DMS153 treated with DMSO at 0.1 percent for 48 hours (cell line): Measurements from ENCODE around the gene HOXB13.

Source experiments
- DNase-seq: peaks from one replicate; lab custom pipeline; 2025; ENCODE audit not compliant: unreplicated experiment; lab: John Stamatoyannopoulos, UW

The HOXB13 gene

DNA sequence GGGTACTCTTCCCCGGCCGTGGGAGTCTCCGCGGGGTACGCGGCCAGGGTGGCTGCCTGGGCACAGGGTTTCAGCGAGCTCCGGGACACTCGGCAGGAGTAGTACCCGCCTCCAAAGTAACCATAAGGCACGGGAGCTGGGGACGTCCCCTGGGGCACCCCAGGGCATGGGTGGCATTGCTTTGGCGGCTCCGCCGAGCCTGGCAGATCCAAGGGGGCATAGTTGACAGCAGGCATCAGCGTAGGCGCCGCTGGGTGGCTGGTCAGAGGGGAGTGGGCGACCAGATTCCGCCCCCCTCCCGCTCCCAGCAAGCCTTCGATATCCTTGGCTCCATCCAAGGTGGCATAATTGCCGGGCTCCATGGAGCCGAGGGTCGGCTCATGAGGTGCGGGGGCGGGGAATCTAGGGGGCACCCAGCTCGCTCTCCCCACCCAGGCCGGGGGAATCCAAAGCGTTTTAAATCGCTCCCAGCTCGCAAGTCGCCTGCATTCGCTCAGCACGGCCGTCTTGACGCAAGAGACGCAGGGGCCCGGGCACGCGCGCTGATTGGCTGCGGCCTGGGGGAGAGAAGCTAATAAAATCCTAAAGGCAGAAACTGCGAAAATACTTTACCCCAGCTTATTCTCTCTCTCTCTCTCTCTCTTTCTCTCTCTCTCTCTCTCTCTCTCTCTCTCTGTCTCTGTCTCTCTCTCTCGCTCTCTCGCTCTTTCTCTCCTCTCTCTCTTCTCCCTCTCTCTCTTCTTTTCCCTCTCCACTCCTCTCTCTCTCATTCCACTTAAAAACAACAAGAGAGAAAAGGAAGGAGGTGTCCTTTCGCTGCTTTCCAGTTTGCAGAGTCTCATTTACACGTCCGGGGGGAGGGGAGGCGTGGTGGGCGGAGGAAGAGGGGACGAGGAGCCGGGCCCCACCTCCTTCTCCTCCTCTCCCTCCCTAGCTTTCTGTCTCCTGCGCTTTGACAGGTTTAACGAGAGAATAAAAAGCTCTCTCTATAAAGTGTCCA is at the start of gene HOXB13:
HOXB13 (minus strand) TSS at position 519 of the 1,000 bp plus-strand sequence; CDS start at position 362, 157 bp downstream.
- peak; percentile 64 for DNase-seq

GRCh38 chr17:48776602-48777001 is 48.1 kb upstream of the HOXB13 start:
- DNase-seq: no peak

- no peak for DNase-seq
Observed at GRCh38 chr17:48773245-48773644, 44.7 kb upstream of the HOXB13 start.

GRCh38 chr17:48770954-48771353 is 42.4 kb upstream of the HOXB13 start:
- DNase-seq: no peak

DNA sequence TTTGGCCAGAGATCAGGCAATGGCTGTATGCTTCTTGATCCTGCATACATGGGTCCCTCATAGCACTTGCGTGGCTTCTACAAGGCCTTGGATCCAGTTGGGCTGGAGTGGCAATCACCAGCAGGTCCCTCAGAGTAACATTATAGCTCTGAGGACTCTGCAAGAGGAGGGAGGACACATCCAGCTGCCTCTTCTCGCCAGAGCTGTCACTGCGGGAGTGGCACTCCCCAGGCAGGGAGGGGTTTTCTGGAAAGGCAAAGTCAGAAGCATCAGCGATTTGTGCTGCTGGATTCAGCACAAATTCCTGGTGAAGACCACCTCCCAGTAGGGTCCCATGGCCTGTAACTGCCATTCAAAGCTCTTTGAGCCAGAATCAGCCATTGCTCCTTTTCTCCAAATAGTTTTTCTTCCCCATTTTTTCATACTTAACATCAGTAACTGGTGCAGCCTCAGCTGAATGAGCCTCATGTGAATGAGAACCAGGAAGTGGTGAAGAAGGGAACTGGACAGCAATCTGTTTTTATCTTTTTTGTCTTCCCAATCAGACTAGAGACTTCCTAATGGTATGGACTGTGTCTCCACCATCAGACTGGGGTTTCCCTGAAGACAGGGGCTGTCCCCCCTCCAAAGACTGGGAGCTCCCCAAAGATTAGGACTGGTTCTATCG is 40.6 kb upstream of the HOXB13 start:
- DNase-seq: no peak

DNA sequence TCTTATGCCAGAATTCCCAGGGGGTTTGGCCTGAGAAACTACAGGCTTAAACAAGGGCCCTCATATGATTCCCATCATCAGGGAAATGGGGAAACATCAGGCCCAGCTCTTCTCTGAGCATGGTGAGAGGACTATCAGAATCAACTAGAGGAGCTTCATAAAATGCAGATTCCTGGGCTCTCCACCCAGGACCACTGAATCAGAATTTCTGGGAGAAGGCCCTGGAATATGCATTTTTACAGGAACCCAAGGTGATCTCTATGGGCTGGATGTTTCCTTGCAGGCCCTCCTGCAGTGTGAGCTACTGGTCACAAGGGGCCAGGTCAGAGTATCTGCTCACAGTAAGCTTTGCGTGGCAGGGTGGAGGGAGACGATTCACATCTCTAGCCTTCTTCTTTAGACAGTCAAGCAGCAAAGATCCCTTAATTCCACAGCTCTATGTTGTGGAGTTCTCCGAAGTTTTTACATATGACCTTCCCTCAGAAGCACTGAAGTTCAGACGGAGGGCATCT is 38.8 kb upstream of the HOXB13 start:
- no peak for DNase-seq

DNA sequence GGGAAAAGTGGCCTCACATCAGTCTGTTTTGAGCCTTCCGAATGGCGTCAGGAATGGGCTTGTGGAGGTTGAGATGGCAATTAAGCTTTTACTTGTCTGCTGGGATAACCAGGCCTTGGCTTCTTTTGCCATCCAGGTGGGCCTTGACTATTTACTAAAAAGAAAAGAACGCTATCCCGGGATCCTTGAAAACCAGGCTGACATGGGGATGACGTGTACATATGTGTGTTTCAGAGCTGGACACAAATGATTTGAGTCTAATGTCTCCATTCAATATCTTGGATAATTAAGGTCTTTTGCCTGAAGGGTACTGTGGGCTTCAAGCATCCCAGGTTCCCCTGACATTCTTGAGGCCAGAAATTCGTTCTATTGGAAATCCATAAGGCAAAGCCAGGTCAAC is 32.6 kb upstream of the HOXB13 start:
- no peak for DNase-seq

DNA sequence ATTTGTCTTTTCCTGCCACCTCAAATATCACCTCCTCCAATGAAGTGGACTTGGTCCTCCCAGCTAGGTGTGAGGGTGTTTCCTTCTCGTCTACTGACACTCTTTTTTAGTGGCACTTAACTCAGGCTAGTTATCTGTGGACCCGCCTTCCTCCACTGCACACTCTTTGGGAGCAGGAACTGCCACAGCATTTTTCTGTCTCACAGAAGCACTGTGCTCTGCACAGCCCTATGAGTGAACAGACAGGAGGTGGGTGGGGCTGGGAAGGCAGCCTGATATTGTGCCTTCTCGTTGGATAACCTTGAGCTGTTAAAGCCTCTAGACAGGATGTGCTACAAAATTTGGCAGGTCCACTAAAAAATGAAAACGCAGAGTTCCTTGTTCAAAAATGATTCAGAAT is 31.9 kb upstream of the HOXB13 start:
- DNase-seq: no peak

DNA sequence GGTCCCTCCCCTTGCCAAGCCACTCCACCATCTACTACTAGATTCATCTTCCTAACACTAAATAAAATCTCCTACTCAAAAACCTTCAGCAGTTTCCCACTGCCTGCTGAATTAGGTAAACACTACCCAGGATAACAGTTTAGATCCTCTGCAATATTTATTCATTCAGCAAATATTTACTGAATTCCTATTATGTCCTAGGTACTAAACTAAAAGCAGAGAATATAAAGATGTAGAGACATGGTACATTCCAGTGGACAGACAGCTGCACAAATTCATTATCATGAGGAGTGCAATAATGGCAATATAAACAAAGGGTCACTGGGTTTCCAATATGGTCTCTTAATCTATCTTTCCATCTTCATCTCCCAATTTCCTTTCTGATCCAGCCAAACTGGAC is 30.7 kb upstream of the HOXB13 start:
- DNase-seq: no peak

DNA sequence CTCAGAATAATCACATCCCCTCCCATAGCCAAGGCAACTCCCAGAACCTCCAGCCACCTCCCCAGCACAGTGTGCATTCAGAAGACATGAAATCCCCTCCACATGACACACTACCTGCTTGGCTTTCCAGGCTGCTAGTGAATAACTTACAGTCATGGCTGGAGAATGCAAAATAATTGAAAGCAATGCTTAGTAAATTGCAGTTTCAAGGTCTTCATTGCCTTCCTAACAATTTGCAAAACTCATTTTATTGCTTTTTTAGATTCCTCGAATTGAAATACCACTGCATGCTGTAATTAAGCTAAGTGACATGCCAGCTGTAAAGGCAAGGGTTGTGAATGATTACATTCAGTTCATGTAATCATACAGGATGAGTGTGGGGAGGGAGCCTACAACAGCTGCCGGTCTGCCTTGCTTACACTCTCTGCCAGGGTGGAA is 29.0 kb upstream of the HOXB13 start:
- no peak for DNase-seq

DNA sequence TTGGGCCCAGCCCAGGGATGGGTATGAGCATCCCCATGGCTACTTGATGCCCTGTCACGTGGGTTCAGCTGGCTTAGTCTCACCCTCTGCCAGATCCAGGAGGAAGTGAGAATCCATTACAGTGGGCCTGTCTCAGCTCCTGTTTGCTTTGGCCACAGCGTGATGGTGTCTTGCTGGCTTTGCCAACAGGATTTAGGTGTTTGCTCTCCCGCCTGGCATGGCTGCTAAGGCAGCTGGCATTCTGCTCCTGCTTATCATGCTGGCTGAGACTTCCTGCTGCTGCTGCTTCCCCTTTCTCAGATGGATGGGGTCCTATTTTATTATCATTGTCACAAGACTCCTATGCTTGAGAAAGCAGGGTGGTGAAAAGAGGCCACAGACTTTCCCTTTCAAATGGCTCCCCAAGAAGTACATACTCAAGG is 28.3 kb upstream of the HOXB13 start:
- DNase-seq: peak; percentile 37

- DNase-seq: no peak
Observed at GRCh38 chr17:48755356-48755755, 26.8 kb upstream of the HOXB13 start.

DNA sequence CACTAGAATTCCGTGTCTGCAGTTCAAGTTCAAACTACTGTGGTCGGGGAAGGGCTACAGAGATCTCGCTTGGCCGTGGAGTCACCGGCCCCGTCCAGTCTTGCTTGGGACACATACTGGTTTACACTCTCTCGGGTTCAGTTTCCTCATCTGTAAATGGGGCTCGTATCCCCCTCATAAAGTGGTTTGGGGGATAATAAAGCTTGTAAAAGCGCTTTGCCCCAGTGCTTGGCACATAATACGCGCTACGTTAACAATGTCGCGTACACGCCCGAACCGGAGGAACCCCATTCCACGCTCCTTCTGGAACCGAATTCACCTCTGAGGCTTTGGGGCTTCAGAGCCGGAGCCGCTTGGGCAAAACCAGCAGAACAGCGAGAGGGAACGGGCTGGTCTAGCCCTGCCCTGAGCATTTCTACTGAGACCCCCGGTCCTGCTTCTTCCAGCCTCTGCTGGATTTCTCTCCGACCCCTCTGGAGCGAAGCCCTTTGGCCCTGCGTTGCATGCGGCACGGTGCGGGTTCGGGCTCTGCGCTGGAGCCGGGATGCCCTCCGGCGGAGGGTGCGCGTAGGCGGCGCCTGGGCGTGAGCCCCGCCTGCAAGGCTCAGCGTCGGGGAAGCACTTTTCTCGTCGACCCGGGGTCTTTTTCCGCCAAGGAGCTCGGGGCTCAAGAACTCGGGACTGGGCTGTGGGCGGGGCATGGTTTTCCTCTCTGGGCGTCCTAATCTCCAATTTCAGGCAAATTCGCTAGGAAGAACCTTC is 26.1 kb upstream of the HOXB13 start:
- DNase-seq: no peak

DNA sequence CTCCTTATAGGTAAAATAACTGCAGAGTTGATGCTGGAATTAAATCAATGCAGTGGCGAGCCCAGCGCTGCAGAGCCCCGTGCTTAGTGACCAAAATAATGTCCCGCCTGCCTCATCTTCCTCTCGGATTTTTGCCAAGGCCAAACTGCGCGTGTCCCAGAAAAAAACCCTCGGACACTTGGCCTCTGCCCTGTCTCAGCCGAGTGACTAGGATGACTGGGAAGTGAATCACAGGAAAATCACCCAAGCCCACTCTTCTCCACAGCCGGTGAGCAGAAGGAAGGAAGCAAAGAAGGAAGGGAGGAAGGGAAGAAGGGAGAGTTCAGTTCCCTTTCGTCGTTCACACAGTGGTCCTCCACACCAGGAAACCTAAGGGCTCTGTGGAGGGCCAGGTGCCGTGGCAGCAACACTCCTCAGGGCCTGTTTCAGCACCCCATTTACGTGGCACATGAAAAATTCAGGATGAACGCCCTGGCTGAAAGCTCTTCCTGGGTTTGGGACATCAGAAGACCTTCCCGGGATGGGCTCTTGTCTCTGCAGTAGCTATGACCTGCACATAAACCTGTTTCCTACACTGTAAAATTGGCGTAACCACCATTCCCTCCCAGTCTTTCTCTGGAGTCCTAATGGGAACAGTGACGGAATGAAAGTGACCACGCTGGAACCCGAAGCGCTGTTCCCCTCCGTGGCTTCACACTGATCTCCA is 25.4 kb upstream of the HOXB13 start:
- DNase-seq: no peak

DNA sequence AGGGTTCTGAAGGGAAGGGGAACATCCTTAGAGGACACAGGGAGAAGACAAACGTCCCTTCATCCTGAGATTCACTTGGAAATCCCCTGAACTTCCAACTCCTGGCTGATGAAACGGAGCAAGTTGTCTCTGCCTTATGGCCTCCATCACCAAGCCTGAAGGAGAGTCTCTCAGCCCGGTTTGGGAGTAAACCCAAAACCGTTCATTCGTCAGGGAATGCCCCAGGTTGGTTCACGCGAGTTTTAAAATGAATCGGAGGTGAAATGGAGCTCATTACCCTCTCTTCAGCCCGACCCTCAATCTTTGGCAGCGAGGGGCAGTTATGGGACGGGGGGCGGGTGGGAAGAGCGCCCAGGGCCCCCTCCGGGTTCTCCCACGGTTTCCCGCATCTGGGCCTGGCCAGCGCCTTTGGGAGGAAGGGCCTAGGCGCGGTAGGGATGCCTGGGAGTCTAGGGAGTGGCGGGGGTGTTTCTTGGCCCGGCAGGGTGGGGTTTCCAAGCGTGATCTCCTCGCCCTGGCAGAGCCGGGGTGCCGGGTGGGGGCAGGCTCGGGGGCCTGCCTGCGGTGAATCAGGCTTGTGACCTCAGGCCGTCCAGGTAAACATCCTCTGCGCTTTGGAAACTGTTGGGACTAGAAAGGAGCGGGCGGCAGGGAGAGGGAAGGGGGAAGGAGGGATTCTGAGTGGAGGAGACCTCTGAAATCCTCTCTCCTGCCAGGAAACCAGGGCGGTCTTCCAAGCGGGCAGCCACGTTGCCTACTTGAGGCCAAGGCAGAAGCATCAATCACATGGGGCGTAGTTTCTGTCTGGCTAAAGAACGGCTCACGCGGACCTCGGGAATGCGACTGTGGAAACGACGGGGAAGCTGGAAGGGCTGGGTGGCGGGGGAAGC is 24.1 kb upstream of the HOXB13 start:
- no peak for DNase-seq

- no peak for DNase-seq
Observed at GRCh38 chr17:48751733-48752398, 23.3 kb upstream of the HOXB13 start.

- DNase-seq: no peak
Observed at GRCh38 chr17:48751172-48751571, 22.6 kb upstream of the HOXB13 start.

DNA sequence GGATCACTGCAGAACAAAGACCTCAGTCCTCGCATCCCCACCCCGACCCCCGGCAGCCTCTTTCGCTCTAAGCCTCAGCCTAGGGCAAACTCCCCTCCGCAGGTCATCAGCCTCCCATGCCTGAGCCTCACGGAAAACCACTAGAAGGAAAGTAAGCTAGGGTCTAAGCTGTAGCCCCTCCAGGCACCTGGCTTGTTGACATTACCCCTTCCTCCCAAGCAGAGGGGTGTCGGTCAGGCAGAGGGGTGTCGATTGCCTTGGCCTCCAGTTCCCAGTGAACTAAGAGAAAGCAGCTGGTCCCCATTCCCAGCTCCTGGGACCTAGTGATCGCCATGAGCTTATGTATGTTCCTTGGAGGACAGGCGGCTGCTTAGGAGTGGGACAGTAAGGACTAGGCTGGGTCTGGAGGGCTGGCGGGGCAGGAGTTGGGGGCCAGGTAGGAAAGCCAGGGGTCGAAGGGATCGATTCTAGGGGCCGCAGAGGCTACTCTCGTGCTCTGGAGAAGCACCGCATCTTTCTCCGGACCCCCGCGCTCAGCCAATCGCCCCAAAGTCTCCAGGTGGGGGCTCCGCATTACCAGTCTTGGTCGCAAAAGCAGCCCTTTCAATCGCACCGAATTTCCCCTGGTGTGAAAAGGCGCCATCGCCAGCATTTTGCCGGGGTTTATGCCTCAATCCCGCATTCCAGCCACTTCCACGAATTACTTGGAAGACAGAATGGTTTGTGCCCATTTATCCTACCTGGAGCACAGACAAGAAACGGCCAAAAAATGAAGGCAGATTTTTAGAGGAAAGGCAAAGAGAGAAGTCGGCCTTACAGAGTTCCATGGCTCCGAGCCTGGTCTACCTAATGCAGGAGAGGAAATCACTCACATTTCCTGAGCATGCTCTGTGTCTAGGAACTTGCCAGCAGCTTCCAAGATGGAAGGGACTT is 21.3 kb upstream of the HOXB13 start:
- DNase-seq: no peak
